ENCODE results near the gene USHBP1.

GRCh38 chr19:17215127-17215971, 49.2 kb downstream of the USHBP1 start, which contains the start of gene USE1:
- no peak for TF ChIP-seq EZH2 (IDR thresholded peaks at IDR 0.05; ENCODE audit: low read length, missing control alignments)
- TF ChIP-seq CTCF (conservative IDR thresholded peaks at IDR 0.05 in 1 of 2, IDR thresholded peaks at IDR 0.05 in 1 of 2; ENCODE audit: low read depth in 1 of 2, low read length in 2 of 2): no peak

Measured in fibroblast of lung (primary cell).